RWPE1 (cell line): Measurements from ENCODE around the gene OR2L8.

Experiments
- CTCF ChIA-PET: fragments of 350-600 bp; sonication (Branson Sonifier 250); formaldehyde crosslinking; extraction: SDS; loops from one replicate; lab custom pipeline; 2021; lab: Yijun Ruan, JAX
- POLR2A ChIA-PET: fragments of 400-600 bp; formaldehyde crosslinking; extraction: SDS; loops from one replicate; lab custom pipeline; 2020; ENCODE audit warnings: antibody characterized with exemption; ENCODE audit not compliant: low non-redundant PET; lab: Yijun Ruan, JAX
- DNase-seq: peaks from one replicate; pipeline ENCODE4 v3.0.0; 2012; ENCODE audit warnings: low spot score
- H3K27ac ChIP-seq: fragments of 450-650 bp; 2 replicates; pipeline ENCODE4 v1.5.1; 2017
- CTCF ChIP-seq: fragments of 450-650 bp; conservative IDR thresholded peaks from 2 replicates; pipeline ENCODE4 v1.5.1; 2017; ENCODE audit warnings: low read depth, mild to moderate bottlenecking

OR2L8 gene

GRCh38 chr1:247962911-247963588 lies 14.4 kb downstream of the OR2L8 start:
- POLR2A ChIA-PET, result no interaction called here
- CTCF ChIA-PET, result no interaction called here
- no peak for DNase-seq
- no peak for TF ChIP-seq CTCF
- H3K27ac ChIP-seq, result no peak overlapping the region

GRCh38 chr1:247964933-247965332 lies 16.3 kb downstream of the OR2L8 start, which contains the start of gene OR2AK2:
Gene OR2AK2 (plus strand): TSS chr1:247965233. CDS start chr1:247965377, 144 bp downstream.
- no peak for TF ChIP-seq CTCF
- CTCF ChIA-PET, result no interaction called here

GRCh38 chr1:247966532-247967204 lies 18.0 kb downstream of the OR2L8 start:
- no peak for TF ChIP-seq CTCF
- ChIA-PET CTCF (no interaction called here), POLR2A (no interaction called here)
- DNase-seq, result no peak
- H3K27ac ChIP-seq, result no peak overlapping the region

More at GRCh38 chr1:247964933-247965332, 16.3 kb downstream of the OR2L8 start, which contains the start of gene OR2AK2:
- H3K27ac ChIP-seq, result no peak within 1 kb of the TSS
- DNase-seq, result no peak
- POLR2A ChIA-PET, result no interaction called here

GRCh38 chr1:247992986-247993385 lies 44.3 kb downstream of the OR2L8 start:
- DNase-seq, result no peak
- no peak for TF ChIP-seq CTCF
- no peak overlapping the region for H3K27ac ChIP-seq
- CTCF ChIA-PET, result no interaction called here
- POLR2A ChIA-PET, result no interaction called here

- no peak overlapping the region for H3K27ac ChIP-seq
- ChIA-PET POLR2A (no interaction called here), CTCF (no interaction called here)
- DNase-seq, result no peak
- no peak for TF ChIP-seq CTCF
Measured at GRCh38 chr1:247998811-247999210, 50.2 kb downstream of the OR2L8 start.
